GM23338 (cell line): Measurements from ENCODE around the gene PTPRN2. TPM values are rescaled to one million over a fixed set of nuclear protein-coding genes. Genes with fewer than 3 reads are reported as not detected.

Experiments used
- ATAC-seq: fragments of 200-7000 bp; cut with Tn5 transposase; 3 replicates; pipeline ENCODE4 v1.9.1; 2020
- DNase-seq: peaks from one replicate; pipeline ENCODE4 v3.0.0-alpha.2; 2015; ENCODE audit warnings: low spot score
- H2AFZ ChIP-seq: fragments of 200-600 bp; sonication (generic); 2 replicates; pipeline ENCODE4 v1.8.0; 2016; ENCODE audit warnings: antibody characterized with exemption, mild to moderate bottlenecking, moderate library complexity
- H3F3A ChIP-seq: fragments of 200-600 bp; sonication (generic); replicated peaks from 2 replicates; pipeline ENCODE4 v1.8.0; 2017; ENCODE audit warnings: antibody characterized with exemption, mixed run types, low read depth
- H3K27ac ChIP-seq: fragments of 200-600 bp; sonication (generic); 2 replicates; pipeline ENCODE4 v1.6.1; 2016; ENCODE audit warnings: low read depth
- H3K27me3 ChIP-seq: fragments of 200-600 bp; sonication (generic); 2 replicates; pipeline ENCODE4 v1.8.0; 2016; ENCODE audit warnings: mild to moderate bottlenecking, mixed run types, moderate library complexity; ENCODE audit not compliant: insufficient read depth
- H3K36me3 ChIP-seq: fragments of 200-600 bp; sonication (generic); 2 replicates; pipeline ENCODE4 v1.8.0; 2016; ENCODE audit warnings: mild to moderate bottlenecking; ENCODE audit not compliant: insufficient read depth
- H3K4me1 ChIP-seq: fragments of 200-600 bp; sonication (generic); 2 replicates; pipeline ENCODE4 v1.8.0; 2016; ENCODE audit warnings: mild to moderate bottlenecking, moderate library complexity; ENCODE audit not compliant: insufficient read depth
- H3K4me2 ChIP-seq: fragments of 200-600 bp; sonication (generic); 2 replicates; pipeline ENCODE4 v1.7.1; 2017; ENCODE audit warnings: mixed run types
- H3K4me3 ChIP-seq: fragments of 200-600 bp; sonication (generic); 2 replicates; pipeline ENCODE4 v1.6.1; 2016; ENCODE audit warnings: mixed run types
- H3K79me2 ChIP-seq: fragments of 200-600 bp; sonication (generic); replicated peaks from 2 replicates; pipeline ENCODE4 v1.8.0; 2017; ENCODE audit warnings: mild to moderate bottlenecking; ENCODE audit not compliant: insufficient read depth
- H3K9me2 ChIP-seq: fragments of 200-600 bp; sonication (generic); 2 replicates; pipeline ENCODE4 v1.8.0; 2017; ENCODE audit not compliant: insufficient read depth
- H4K20me1 ChIP-seq: fragments of 200-600 bp; sonication (generic); replicated peaks from 2 replicates; pipeline ENCODE4 v1.8.0; 2017; ENCODE audit warnings: mild to moderate bottlenecking; ENCODE audit not compliant: insufficient read depth
- H3K27ac Mint-ChIP-seq: 2 replicates; pipeline ENCODE4 v1.8.0; 2020; ENCODE audit warnings: inconsistent platforms, mild to moderate bottlenecking, moderate library complexity, mixed read lengths
- H3K27me3 Mint-ChIP-seq: 3 replicates; pipeline ENCODE4 v1.8.0; 2022; ENCODE audit warnings: low read depth, mild to moderate bottlenecking, moderate library complexity, mixed read lengths, inconsistent platforms; ENCODE audit not compliant: insufficient read depth, poor library complexity
- H3K36me3 Mint-ChIP-seq: 3 replicates; pipeline ENCODE4 v1.8.0; 2021; ENCODE audit warnings: low read depth, mild to moderate bottlenecking, inconsistent platforms, moderate library complexity, mixed read lengths
- H3K4me1 Mint-ChIP-seq: 3 replicates; pipeline ENCODE4 v1.8.0; 2020; ENCODE audit warnings: mild to moderate bottlenecking, inconsistent platforms, mixed read lengths
- H3K4me3 Mint-ChIP-seq: 3 replicates; pipeline ENCODE4 v1.8.0; 2021; ENCODE audit warnings: moderate library complexity, mild to moderate bottlenecking, inconsistent platforms, mixed read lengths
- H3K9me3 Mint-ChIP-seq: 3 replicates; pipeline ENCODE4 v1.8.0; 2020; ENCODE audit warnings: moderate library complexity, mild to moderate bottlenecking, inconsistent platforms, mixed read lengths
- CREB1 ChIP-seq: fragments of 250-450 bp; sonication (Bioruptor Pico); IDR thresholded peaks from 2 replicates; pipeline ENCODE4 v1.5.0; 2020; ENCODE audit warnings: low read depth, mild to moderate bottlenecking, moderate library complexity
- EZH2 ChIP-seq: fragments of 200-600 bp; sonication (generic); IDR thresholded peaks from one replicate; pipeline ENCODE4 v1.8.0; 2017; ENCODE audit warnings: antibody characterized with exemption, mild to moderate bottlenecking, low read depth; ENCODE audit not compliant: unreplicated experiment
- JUNB ChIP-seq: IDR thresholded peaks from one replicate; pipeline ENCODE4 v1.6.1; 2016; ENCODE audit warnings: antibody characterized with exemption; ENCODE audit not compliant: unreplicated experiment
- POLR2AphosphoS5 ChIP-seq: IDR thresholded peaks from 2 replicates; pipeline ENCODE4 v1.6.1; 2016; ENCODE audit warnings: antibody characterized with exemption, low read depth
- ZNF331 ChIP-seq: fragments of 250-450 bp; sonication (Bioruptor Pico); IDR thresholded peaks from 2 replicates; pipeline ENCODE4 v1.5.0; 2020; ENCODE audit warnings: low read depth, mild to moderate bottlenecking, moderate library complexity
- polyA plus RNA-seq: library from polyadenylated mRNA; unstranded; fragments of >200 nt; fragmentation: Nextera tagmentation; extraction: Ambion mirVana; gene quantifications from 2 replicates; pipeline ENCODE4 v1.2.1, GENCODE V29; 2016
- total RNA-seq: library from RNA; depleted of rRNA; stranded (reverse); fragments of >200 nt; shearing (Covaris generic); gene quantifications from 2 replicates; pipeline ENCODE4 v1.2.3, GENCODE V29; 2014
- TF ChIP-seq, protein P1 (sequence below): IDR thresholded peaks from one replicate; pipeline ENCODE4 v1.6.1; 2018; ENCODE audit warnings: antibody characterized with exemption; ENCODE audit not compliant: unreplicated experiment
- TF ChIP-seq, protein P2 (sequence below): fragments of 250-450 bp; sonication (Bioruptor Pico); IDR thresholded peaks from 2 replicates; pipeline ENCODE4 v1.5.0; 2020; ENCODE audit warnings: mild to moderate bottlenecking, moderate library complexity

The PTPRN2 gene
- total and polyA plus RNA-seq, 2 experiments from 2014 or later = 0.87 to 4.0 TPM

DNA sequence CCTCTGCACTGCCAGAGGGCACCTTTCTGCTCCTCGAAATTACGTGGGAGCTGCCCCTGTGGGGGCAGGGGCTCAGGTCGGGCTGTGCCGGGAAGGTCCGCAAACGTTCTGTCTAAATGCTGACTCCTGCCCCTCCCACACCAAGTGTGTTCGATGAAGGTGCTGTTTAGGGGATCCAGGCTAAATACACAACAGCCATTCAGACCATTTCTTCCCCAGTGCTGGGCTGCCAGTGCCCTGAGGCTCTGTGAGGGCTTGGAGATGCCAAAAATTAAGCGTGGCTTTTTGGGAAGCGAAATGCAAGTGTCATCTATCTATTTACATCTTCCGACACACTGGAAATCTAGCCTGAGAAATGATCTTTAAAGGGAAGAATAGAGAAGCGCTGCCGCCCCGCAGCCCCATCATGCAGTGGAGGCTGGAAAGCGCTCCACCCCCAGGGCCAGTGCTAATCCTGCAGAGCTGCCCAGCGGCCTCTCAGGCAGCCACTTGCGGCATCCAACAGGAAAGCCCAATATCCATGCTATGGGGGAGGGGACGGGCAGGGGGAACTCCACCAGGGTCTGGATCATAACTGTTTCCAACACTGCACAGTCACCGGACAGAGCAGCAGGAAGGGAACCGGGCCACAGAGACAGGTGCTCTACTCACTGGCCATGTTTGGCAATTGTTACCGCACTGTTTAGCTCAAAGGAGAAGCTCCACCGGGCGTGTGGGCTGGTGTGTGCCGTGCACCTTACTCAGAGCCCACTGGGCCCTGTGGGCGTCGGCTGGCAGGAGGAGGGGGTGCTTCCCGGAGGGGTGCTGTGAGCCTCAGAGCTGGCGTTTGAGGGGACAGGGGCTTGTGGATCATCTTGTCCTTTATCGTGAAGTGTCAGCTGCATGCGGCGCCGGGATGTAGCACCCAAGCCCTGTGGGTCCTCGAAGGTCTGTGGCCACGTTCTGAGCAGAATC, 1045.3 kb downstream of the PTPRN2 start (continued):
- TF ChIP-seq, protein P1, sequence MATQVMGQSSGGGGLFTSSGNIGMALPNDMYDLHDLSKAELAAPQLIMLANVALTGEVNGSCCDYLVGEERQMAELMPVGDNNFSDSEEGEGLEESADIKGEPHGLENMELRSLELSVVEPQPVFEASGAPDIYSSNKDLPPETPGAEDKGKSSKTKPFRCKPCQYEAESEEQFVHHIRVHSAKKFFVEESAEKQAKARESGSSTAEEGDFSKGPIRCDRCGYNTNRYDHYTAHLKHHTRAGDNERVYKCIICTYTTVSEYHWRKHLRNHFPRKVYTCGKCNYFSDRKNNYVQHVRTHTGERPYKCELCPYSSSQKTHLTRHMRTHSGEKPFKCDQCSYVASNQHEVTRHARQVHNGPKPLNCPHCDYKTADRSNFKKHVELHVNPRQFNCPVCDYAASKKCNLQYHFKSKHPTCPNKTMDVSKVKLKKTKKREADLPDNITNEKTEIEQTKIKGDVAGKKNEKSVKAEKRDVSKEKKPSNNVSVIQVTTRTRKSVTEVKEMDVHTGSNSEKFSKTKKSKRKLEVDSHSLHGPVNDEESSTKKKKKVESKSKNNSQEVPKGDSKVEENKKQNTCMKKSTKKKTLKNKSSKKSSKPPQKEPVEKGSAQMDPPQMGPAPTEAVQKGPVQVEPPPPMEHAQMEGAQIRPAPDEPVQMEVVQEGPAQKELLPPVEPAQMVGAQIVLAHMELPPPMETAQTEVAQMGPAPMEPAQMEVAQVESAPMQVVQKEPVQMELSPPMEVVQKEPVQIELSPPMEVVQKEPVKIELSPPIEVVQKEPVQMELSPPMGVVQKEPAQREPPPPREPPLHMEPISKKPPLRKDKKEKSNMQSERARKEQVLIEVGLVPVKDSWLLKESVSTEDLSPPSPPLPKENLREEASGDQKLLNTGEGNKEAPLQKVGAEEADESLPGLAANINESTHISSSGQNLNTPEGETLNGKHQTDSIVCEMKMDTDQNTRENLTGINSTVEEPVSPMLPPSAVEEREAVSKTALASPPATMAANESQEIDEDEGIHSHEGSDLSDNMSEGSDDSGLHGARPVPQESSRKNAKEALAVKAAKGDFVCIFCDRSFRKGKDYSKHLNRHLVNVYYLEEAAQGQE = no peak

DNA sequence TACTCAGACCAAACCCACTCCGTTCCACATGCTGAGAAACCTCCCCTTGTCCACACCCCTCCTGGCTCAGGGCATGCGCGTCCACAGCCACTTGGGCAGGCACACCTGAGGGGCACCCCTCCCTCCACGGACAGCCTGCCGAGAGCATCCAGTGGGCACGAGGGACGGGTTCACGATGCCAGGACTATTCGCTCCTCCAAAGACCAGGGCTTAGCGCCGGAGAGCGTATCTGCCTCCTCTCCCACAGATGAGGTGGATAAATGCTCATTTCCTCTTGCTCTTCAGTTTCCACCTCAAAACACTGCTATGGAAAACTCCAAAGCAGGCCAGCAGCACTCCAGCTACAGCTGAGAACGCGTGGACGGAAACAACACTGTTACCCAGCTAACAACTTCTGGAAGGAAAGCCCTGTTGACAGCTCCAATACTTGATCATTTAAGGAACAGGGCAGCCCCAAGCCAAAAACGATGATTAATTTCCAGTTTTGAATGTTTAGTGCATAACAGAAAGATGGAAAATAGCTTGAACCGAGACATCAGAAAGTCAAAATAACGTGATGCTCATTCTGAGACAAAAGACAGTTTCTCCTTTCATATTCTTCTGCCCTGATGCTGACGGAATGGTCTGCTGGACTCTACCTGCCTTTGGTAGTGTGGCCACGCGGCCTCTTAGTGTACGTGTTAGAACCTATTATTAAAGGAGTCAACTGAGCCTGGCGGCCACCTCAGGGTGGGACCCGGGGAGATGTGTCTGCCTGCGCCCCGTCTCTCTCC, 1046.1 kb downstream of the PTPRN2 start:
- ATAC-seq (no peak), DNase-seq (no peak)
- H3K9me3 Mint-ChIP-seq = peaks cover 100% of the 10 kb centered on the region
- H3K36me3 Mint-ChIP-seq = peaks cover 48% of the 10 kb centered on the region
- no peaks in the 10 kb centered on the region for H3K4me1 Mint-ChIP-seq
- Histone ChIP-seq H3K4me3 (no peak overlapping the region), H3K79me2 (no peaks in the 10 kb centered on the region), H3K27ac (no peak overlapping the region), H3K4me1 (no peaks in the 10 kb centered on the region), H4K20me1 (no peaks in the 10 kb centered on the region), H2AFZ (no peak overlapping the region), H3K36me3 (no peaks in the 10 kb centered on the region), H3K27me3 (no peaks in the 10 kb centered on the region), H3F3A (no peaks in the 10 kb centered on the region), H3K4me2 (no peak overlapping the region), H3K9me2 (no peaks in the 10 kb centered on the region)
- no peak overlapping the region for H3K4me3 Mint-ChIP-seq
- no peak overlapping the region for H3K27ac Mint-ChIP-seq
- H3K27me3 Mint-ChIP-seq = peaks cover 8% of the 10 kb centered on the region
- no peak for TF ChIP-seq ZNF331 (CRISPR knock-in tag)
- TF ChIP-seq, protein P1 = no peak
- no peak for TF ChIP-seq POLR2AphosphoS5
- TF ChIP-seq CREB1 = no peak
- TF ChIP-seq JUNB = no peak
- TF ChIP-seq, protein P2, sequence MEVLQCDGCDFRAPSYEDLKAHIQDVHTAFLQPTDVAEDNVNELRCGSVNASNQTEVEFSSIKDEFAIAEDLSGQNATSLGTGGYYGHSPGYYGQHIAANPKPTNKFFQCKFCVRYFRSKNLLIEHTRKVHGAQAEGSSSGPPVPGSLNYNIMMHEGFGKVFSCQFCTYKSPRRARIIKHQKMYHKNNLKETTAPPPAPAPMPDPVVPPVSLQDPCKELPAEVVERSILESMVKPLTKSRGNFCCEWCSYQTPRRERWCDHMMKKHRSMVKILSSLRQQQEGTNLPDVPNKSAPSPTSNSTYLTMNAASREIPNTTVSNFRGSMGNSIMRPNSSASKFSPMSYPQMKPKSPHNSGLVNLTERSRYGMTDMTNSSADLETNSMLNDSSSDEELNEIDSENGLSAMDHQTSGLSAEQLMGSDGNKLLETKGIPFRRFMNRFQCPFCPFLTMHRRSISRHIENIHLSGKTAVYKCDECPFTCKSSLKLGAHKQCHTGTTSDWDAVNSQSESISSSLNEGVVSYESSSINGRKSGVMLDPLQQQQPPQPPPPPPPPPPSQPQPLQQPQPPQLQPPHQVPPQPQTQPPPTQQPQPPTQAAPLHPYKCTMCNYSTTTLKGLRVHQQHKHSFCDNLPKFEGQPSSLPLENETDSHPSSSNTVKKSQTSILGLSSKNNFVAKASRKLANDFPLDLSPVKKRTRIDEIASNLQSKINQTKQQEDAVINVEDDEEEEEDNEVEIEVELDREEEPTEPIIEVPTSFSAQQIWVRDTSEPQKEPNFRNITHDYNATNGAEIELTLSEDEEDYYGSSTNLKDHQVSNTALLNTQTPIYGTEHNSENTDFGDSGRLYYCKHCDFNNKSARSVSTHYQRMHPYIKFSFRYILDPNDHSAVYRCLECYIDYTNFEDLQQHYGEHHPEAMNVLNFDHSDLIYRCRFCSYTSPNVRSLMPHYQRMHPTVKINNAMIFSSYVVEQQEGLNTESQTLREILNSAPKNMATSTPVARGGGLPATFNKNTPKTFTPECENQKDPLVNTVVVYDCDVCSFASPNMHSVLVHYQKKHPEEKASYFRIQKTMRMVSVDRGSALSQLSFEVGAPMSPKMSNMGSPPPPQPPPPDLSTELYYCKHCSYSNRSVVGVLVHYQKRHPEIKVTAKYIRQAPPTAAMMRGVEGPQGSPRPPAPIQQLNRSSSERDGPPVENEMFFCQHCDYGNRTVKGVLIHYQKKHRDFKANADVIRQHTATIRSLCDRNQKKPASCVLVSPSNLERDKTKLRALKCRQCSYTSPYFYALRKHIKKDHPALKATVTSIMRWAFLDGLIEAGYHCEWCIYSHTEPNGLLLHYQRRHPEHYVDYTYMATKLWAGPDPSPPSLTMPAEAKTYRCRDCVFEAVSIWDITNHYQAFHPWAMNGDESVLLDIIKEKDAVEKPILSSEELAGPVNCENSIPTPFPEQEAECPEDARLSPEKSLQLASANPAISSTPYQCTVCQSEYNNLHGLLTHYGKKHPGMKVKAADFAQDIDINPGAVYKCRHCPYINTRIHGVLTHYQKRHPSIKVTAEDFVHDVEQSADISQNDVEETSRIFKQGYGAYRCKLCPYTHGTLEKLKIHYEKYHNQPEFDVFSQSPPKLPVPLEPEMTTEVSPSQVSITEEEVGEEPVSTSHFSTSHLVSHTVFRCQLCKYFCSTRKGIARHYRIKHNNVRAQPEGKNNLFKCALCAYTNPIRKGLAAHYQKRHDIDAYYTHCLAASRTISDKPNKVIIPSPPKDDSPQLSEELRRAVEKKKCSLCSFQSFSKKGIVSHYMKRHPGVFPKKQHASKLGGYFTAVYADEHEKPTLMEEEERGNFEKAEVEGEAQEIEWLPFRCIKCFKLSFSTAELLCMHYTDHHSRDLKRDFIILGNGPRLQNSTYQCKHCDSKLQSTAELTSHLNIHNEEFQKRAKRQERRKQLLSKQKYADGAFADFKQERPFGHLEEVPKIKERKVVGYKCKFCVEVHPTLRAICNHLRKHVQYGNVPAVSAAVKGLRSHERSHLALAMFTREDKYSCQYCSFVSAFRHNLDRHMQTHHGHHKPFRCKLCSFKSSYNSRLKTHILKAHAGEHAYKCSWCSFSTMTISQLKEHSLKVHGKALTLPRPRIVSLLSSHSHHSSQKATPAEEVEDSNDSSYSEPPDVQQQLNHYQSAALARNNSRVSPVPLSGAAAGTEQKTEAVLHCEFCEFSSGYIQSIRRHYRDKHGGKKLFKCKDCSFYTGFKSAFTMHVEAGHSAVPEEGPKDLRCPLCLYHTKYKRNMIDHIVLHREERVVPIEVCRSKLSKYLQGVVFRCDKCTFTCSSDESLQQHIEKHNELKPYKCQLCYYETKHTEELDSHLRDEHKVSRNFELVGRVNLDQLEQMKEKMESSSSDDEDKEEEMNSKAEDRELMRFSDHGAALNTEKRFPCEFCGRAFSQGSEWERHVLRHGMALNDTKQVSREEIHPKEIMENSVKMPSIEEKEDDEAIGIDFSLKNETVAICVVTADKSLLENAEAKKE (CRISPR knock-in tag) = no peak
- no peak for TF ChIP-seq EZH2
